GM12878 (cell line): ENCODE data around the gene FABP2.

Experiments used
- EP300 ChIP-seq, 2 experiments: fragments of 150-350 bp in 1 of 2; IDR thresholded peaks; 2 replicates each; pipeline ENCODE4 v1.6.1; 2011 to 2012; ENCODE audit warnings: low read depth in 2 of 2, low read length in 2 of 2, borderline replicate concordance in 1 of 2, improper control_type of control experiment in 1 of 2, inconsistent platforms in 1 of 2; ENCODE audit not compliant: control insufficient read depth in 1 of 2
- HCFC1 ChIP-seq: fragments of 150-350 bp; IDR thresholded peaks from 2 replicates; pipeline ENCODE4 v1.6.1; 2014; ENCODE audit warnings: low read length
- MTA3 ChIP-seq: IDR thresholded peaks from 2 replicates; pipeline ENCODE4 v1.6.1; 2012; ENCODE audit warnings: low read length, inconsistent platforms, borderline replicate concordance
- POLR2A ChIP-seq: IDR thresholded peaks from 2 replicates; pipeline ENCODE4 v1.6.1; 2011; ENCODE audit warnings: low read depth, mild to moderate bottlenecking, low read length
- POLR2AphosphoS2 ChIP-seq: IDR thresholded peaks from 2 replicates; pipeline ENCODE4 v1.6.1; 2011; ENCODE audit warnings: low read depth, mild to moderate bottlenecking, low read length, improper control_type of control experiment, moderate library complexity
- RAD21 ChIP-seq: IDR thresholded peaks from 2 replicates; pipeline ENCODE4 v1.6.1; 2011; ENCODE audit warnings: mild to moderate bottlenecking, low read depth, low read length, moderate library complexity; ENCODE audit not compliant: insufficient read depth
- STAT1 ChIP-seq: fragments of 450-650 bp; conservative IDR thresholded peaks from 2 replicates; pipeline ENCODE4 v1.6.1; 2014; ENCODE audit warnings: antibody characterized with exemption, mild to moderate bottlenecking
- TAF1 ChIP-seq: IDR thresholded peaks from 2 replicates; pipeline ENCODE4 v1.6.1; 2011; ENCODE audit warnings: mild to moderate bottlenecking, low read depth, low read length, borderline replicate concordance
- YY1 ChIP-seq: IDR thresholded peaks from 2 replicates; pipeline ENCODE4 v1.6.1; 2011; ENCODE audit warnings: low read depth, mild to moderate bottlenecking, low read length
- TF ChIP-seq, protein P1 (sequence below), 3 experiments: IDR thresholded peaks in 2 of 3; conservative IDR thresholded peaks in 1 of 3; 2 replicates each; pipeline ENCODE4 v1.5.1; 2011; ENCODE audit warnings: low read depth in 3 of 3, low read length in 3 of 3, mild to moderate bottlenecking in 3 of 3, control low read depth in 2 of 3, moderate library complexity in 2 of 3, inconsistent platforms in 1 of 3, mixed read lengths in 1 of 3; ENCODE audit not compliant: control insufficient read depth in 2 of 3, insufficient read depth in 1 of 3; ENCODE audit errors: extremely low read depth in 1 of 3
- TF ChIP-seq, protein P2 (sequence below): IDR thresholded peaks from 2 replicates; pipeline ENCODE4 v1.6.1; 2012; ENCODE audit warnings: mild to moderate bottlenecking, low read depth, low read length
- TF ChIP-seq, protein P3 (sequence below): IDR thresholded peaks from 2 replicates; pipeline ENCODE4 v1.6.1; 2012; ENCODE audit warnings: low read depth, low read length, improper control_type of control experiment

DNA sequence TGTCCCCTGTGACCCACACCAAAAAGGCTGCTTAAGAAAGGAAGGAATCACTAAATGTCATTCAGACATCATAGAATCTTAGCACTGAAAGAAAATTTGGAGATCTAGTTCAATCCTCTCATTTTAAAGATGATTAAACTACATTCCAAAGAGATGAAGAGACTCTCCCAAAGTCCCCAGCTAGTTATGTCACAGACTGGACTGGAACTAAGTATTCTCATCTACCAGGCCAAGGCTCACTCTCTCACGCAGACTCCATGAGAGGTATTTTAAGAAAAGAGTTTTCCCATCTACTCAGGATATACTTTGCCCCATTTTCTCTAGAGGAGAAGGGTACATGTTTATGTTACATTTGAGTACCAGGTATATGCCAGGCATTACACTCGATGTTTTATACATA is 6.9 kb downstream of the FABP2 start:
- TF ChIP-seq STAT1 (no peak), POLR2A (no peak), MTA3 (no peak), POLR2AphosphoS2 (no peak), RAD21 (no peak), YY1 (no peak), TAF1 (no peak), EP300 (IDR thresholded peaks at IDR 0.05; ENCODE audit: borderline replicate concordance in 1 of 2, control insufficient read depth in 1 of 2, low read depth in 2 of 2, low read length in 2 of 2) (no peak), HCFC1 (no peak)
- TF ChIP-seq, protein P1, sequence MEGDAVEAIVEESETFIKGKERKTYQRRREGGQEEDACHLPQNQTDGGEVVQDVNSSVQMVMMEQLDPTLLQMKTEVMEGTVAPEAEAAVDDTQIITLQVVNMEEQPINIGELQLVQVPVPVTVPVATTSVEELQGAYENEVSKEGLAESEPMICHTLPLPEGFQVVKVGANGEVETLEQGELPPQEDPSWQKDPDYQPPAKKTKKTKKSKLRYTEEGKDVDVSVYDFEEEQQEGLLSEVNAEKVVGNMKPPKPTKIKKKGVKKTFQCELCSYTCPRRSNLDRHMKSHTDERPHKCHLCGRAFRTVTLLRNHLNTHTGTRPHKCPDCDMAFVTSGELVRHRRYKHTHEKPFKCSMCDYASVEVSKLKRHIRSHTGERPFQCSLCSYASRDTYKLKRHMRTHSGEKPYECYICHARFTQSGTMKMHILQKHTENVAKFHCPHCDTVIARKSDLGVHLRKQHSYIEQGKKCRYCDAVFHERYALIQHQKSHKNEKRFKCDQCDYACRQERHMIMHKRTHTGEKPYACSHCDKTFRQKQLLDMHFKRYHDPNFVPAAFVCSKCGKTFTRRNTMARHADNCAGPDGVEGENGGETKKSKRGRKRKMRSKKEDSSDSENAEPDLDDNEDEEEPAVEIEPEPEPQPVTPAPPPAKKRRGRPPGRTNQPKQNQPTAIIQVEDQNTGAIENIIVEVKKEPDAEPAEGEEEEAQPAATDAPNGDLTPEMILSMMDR (IDR thresholded peaks at IDR 0.05 in 2 of 3, conservative IDR thresholded peaks at IDR 0.05 in 1 of 3; ENCODE audit: control insufficient read depth in 2 of 3, extremely low read depth in 1 of 3, insufficient read depth in 1 of 3, low read depth in 3 of 3, low read length in 3 of 3) = no peak
- TF ChIP-seq, protein P2, sequence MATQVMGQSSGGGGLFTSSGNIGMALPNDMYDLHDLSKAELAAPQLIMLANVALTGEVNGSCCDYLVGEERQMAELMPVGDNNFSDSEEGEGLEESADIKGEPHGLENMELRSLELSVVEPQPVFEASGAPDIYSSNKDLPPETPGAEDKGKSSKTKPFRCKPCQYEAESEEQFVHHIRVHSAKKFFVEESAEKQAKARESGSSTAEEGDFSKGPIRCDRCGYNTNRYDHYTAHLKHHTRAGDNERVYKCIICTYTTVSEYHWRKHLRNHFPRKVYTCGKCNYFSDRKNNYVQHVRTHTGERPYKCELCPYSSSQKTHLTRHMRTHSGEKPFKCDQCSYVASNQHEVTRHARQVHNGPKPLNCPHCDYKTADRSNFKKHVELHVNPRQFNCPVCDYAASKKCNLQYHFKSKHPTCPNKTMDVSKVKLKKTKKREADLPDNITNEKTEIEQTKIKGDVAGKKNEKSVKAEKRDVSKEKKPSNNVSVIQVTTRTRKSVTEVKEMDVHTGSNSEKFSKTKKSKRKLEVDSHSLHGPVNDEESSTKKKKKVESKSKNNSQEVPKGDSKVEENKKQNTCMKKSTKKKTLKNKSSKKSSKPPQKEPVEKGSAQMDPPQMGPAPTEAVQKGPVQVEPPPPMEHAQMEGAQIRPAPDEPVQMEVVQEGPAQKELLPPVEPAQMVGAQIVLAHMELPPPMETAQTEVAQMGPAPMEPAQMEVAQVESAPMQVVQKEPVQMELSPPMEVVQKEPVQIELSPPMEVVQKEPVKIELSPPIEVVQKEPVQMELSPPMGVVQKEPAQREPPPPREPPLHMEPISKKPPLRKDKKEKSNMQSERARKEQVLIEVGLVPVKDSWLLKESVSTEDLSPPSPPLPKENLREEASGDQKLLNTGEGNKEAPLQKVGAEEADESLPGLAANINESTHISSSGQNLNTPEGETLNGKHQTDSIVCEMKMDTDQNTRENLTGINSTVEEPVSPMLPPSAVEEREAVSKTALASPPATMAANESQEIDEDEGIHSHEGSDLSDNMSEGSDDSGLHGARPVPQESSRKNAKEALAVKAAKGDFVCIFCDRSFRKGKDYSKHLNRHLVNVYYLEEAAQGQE = no peak
- TF ChIP-seq, protein P3, sequence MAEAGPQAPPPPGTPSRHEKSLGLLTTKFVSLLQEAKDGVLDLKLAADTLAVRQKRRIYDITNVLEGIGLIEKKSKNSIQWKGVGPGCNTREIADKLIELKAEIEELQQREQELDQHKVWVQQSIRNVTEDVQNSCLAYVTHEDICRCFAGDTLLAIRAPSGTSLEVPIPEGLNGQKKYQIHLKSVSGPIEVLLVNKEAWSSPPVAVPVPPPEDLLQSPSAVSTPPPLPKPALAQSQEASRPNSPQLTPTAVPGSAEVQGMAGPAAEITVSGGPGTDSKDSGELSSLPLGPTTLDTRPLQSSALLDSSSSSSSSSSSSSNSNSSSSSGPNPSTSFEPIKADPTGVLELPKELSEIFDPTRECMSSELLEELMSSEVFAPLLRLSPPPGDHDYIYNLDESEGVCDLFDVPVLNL = no peak
